Right ventricle myocardium inferior (tissue), 1 donor: ENCODE measurements around the gene GLIS1. TPM values are rescaled to one million over a fixed set of nuclear protein-coding genes. Genes with fewer than 3 reads are reported as not detected.

ENCODE experiments used
- ATAC-seq: fragments of 200-7000 bp; cut with Tn5 transposase; one replicate; pipeline ENCODE4 v1.9.1; 2020; ENCODE audit warnings: mild to moderate bottlenecking, moderate library complexity
- DNase-seq: peaks from one replicate; pipeline ENCODE4 v3.0.0; 2021; ENCODE audit errors: missing footprints
- intact Hi-C: fragments of 100-400 bp; cut with DNase I; formaldehyde crosslinking; loops from one replicate; pipeline ENCODE4 v1.11.0; 2022
- total RNA-seq: library from RNA; stranded (reverse); fragmentation: NEBNext Ultra II Directional; extraction: Animal tissue kit (Norgen Biotek cat#: 25700); gene quantifications from one replicate; pipeline ENCODE4 v1.2.1, GENCODE V29; 2021
- donor health status: DM: no; HTN: yes; CAD: no; lungs with severe emphysema.

Gene GLIS1
- total RNA-seq, 1 donor from 2014 or later, result not detected

GRCh38 chr1:53541263-53541625, 197.7 kb downstream of the GLIS1 start:
- DNase-seq (peak; percentile 30), ATAC-seq (no peak)
- intact Hi-C loops, result no loop called here

GRCh38 chr1:53540604-53541262, 198.2 kb downstream of the GLIS1 start:
- intact Hi-C loops, result no loop called here
- no peak for ATAC-seq
- DNase-seq, result peak; percentile 52

GRCh38 chr1:53539711-53540603, 199.0 kb downstream of the GLIS1 start:
- DNase-seq, result peak; percentile 50
- ATAC-seq, result no peak
- intact Hi-C loops, result no loop called here

- ATAC-seq (no peak), DNase-seq (no peak)
Measured at GRCh38 chr1:53539226-53539625, 199.7 kb downstream of the GLIS1 start.

GRCh38 chr1:53536606-53537005, 202.4 kb downstream of the GLIS1 start:
- no peak for DNase-seq
- no peak for ATAC-seq

More at GRCh38 chr1:53539226-53539625, 199.7 kb downstream of the GLIS1 start:
- intact Hi-C loops, result no loop called here

GRCh38 chr1:53535846-53536245, 203.1 kb downstream of the GLIS1 start:
- intact Hi-C loops, result no loop called here
- ATAC-seq (no peak), DNase-seq (no peak)

More at GRCh38 chr1:53536606-53537005, 202.4 kb downstream of the GLIS1 start:
- intact Hi-C loops, result no loop called here

DNA sequence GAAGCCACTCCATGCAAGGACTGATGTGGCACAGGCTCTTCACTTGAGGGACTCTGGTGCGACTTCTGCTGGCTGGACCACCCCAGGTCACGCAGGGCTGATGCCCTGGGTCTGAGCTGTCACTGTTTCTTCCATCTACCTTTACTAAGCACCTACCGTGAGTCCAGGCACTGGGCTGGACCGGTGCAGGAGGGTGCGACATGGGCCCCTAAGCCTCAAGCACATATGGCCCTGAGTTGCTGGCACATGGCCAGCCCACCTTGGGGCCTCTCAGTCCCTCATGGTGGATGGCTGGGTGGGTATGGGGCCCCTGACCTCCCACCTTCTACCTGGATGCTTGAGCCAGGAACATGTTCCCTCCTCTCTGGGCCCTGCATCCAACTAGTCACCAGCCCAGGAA, 203.7 kb downstream of the GLIS1 start:
- no peak for ATAC-seq
- intact Hi-C loops, result no loop called here
- DNase-seq, result no peak

GRCh38 chr1:53532912-53533311, 206.1 kb downstream of the GLIS1 start:
- DNase-seq (no peak), ATAC-seq (no peak)
- intact Hi-C loops, result no loop called here

GRCh38 chr1:53532377-53532776, 206.6 kb downstream of the GLIS1 start:
- DNase-seq (no peak), ATAC-seq (no peak)
- intact Hi-C loops, result no loop called here

DNA sequence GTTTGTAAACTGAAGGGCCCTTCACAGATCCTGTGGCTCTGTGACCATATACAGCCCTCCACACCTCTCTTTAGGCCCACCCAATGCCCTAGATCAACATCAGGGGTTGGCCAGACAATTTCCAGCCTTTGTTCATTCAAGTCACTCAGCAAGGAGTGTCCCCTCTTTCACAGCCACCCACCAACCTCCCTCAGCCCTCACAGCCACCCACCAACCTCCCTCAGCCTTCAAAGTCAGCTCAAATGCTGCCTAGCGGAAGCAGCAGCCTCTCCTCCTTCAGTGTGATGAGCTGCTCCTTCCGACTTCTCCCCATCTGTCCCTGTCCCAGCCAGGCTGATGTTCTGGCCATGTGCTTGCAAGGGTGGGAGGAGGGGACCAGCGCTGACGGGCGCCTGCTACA, 208.4 kb downstream of the GLIS1 start:
- ATAC-seq (no peak), DNase-seq (no peak)
- intact Hi-C loops, result no loop called here

- DNase-seq (no peak), ATAC-seq (no peak)
- intact Hi-C loops, result no loop called here
Measured at GRCh38 chr1:53529555-53529954, 209.4 kb downstream of the GLIS1 start.

- DNase-seq (no peak), ATAC-seq (no peak)
- intact Hi-C loops, result no loop called here
Measured at GRCh38 chr1:53527368-53527767, 211.6 kb downstream of the GLIS1 start.

- peak; percentile 84 for DNase-seq
- intact Hi-C loops, result no loop called here
Measured at GRCh38 chr1:53526451-53527101, 212.4 kb downstream of the GLIS1 start.

GRCh38 chr1:53525595-53525994, 213.4 kb downstream of the GLIS1 start:
- intact Hi-C loops, result no loop called here
- no peak for ATAC-seq
- no peak for DNase-seq

More at GRCh38 chr1:53526451-53527101, 212.4 kb downstream of the GLIS1 start:
- peak; percentile 54 for ATAC-seq

- DNase-seq, result no peak
- intact Hi-C loops, result no loop called here
- peak; percentile 64 for ATAC-seq
Measured at GRCh38 chr1:53524428-53525375, 214.3 kb downstream of the GLIS1 start.

- no peak for ATAC-seq
- no peak for DNase-seq
- intact Hi-C loops, result no loop called here
Measured at GRCh38 chr1:53521924-53522552, 216.9 kb downstream of the GLIS1 start.

- intact Hi-C loops, result no loop called here
- no peak for ATAC-seq
- no peak for DNase-seq
Measured at GRCh38 chr1:53520481-53520880, 218.5 kb downstream of the GLIS1 start.

DNA sequence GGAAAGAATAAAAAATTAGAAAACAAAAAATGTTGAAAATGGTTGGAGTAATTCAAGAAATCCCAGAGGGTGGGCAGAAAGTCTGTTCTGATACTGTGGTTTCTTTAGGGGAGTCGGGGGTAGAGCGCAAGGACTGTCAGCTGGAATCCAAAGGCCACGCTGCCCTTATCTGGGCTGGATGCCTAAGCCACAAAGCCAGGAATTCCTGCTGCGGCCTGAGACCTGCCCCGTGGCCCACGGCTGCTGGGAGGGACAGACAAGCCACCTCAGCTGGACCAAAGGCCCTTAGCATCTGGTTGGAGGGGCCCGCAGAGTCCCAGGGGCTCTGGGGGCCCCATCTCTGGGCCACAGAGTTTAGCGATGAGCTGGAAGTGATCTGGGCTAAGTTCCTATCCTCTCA, 219.5 kb downstream of the GLIS1 start:
- DNase-seq, result no peak
- ATAC-seq, result peak; percentile 58
- intact Hi-C loops, result no loop called here
